Coronary artery (tissue), 2 donors: ENCODE measurements around the gene RGS5.
A peak's percentile ranks its signal among the peaks of the same experiment; 100 is the strongest.

Experiments used
- DNase-seq: peaks from one replicate; pipeline ENCODE4 v3.0.0-alpha.2; 2017; ENCODE audit warnings: low spot score
- H3K27ac ChIP-seq, 2 donors: fragments of 200-600 bp; sonication (generic); one replicate each; pipeline ENCODE4 v1.5.1; 2016 to 2019
- H3K4me3 ChIP-seq: fragments of 200-600 bp; sonication (generic); 2 replicates; pipeline ENCODE4 v1.5.1; 2016; ENCODE audit warnings: mild to moderate bottlenecking, moderate library complexity
- CTCF ChIP-seq: fragments of 200-600 bp; sonication (generic); IDR thresholded peaks from one replicate; pipeline ENCODE4 v1.5.1; 2019; ENCODE audit warnings: antibody characterized with exemption

Gene RGS5

GRCh38 chr1:163182330-163182949, 20.3 kb downstream of the RGS5 start:
- Histone ChIP-seq H3K4me3 (no peak overlapping the region), H3K27ac (peak overlapping the region in 1 of 2 donors; percentile 24)
- DNase-seq = no peak
- no peak for TF ChIP-seq CTCF

- H3K27ac ChIP-seq = peak overlapping the region in 1 of 2 donors; percentile 38
- no peak for TF ChIP-seq CTCF
- H3K4me3 ChIP-seq = no peak overlapping the region
- no peak for DNase-seq
Measured at GRCh38 chr1:163178628-163179027, 24.1 kb downstream of the RGS5 start.

GRCh38 chr1:163176797-163177196, 25.9 kb downstream of the RGS5 start:
- H3K27ac ChIP-seq = peak overlapping the region in 1 of 2 donors; percentile 31
- DNase-seq = no peak
- TF ChIP-seq CTCF = no peak
- H3K4me3 ChIP-seq = no peak overlapping the region

- peak; percentile 74 for TF ChIP-seq CTCF
- peak overlapping the region; percentile 60 to 76 for H3K27ac ChIP-seq
- DNase-seq = peak; percentile 79
- H3K4me3 ChIP-seq = peak overlapping the region; percentile 46
Measured at GRCh38 chr1:163174524-163175437, 27.9 kb downstream of the RGS5 start.

GRCh38 chr1:163173121-163173520, 29.6 kb downstream of the RGS5 start:
- Histone ChIP-seq H3K4me3 (peak overlapping the region; percentile 56), H3K27ac (peak overlapping the region; percentile 54 to 76)
- TF ChIP-seq CTCF = no peak
- DNase-seq = no peak

GRCh38 chr1:163172596-163172995, 30.1 kb downstream of the RGS5 start:
- no peak for DNase-seq
- Histone ChIP-seq H3K27ac (peak overlapping the region in 1 of 2 donors; percentile 76), H3K4me3 (peak overlapping the region; percentile 56)
- TF ChIP-seq CTCF = no peak
